AG10803 (cell line): ENCODE results near the gene SLC38A5.

Source experiments
- DNase-seq: peaks from one replicate; pipeline ENCODE4 v3.0.0; 2010; ENCODE audit warnings: low read depth
- H3K4me3 ChIP-seq: 2 replicates; pipeline ENCODE4 v1.5.1; 2011; ENCODE audit warnings: mild to moderate bottlenecking, low read length, control low read depth
- CTCF ChIP-seq: conservative IDR thresholded peaks from 2 replicates; pipeline ENCODE4 v1.5.1; 2011; ENCODE audit warnings: mild to moderate bottlenecking, low read length, control low read depth, inconsistent platforms

SLC38A5 gene

GRCh38 chrX:48470833-48471118 is 716 bp upstream of the SLC38A5 start:
- DNase-seq = no peak
- TF ChIP-seq CTCF = no peak

GRCh38 chrX:48468693-48469691 is 1.1 kb downstream of the SLC38A5 start:
- DNase-seq = no peak
- TF ChIP-seq CTCF = peak; percentile 11; the same call in 1 of the 2 replicates
- peak overlapping the region; percentile 55 for H3K4me3 ChIP-seq

More at GRCh38 chrX:48470833-48471118, 716 bp upstream of the SLC38A5 start:
- H3K4me3 ChIP-seq = no peak overlapping the region

GRCh38 chrX:48468247-48468671 is 1.8 kb downstream of the SLC38A5 start:
- H3K4me3 ChIP-seq = peak overlapping the region; percentile 55
- TF ChIP-seq CTCF = no peak
- DNase-seq = no peak

GRCh38 chrX:48467281-48467761 is 2.7 kb downstream of the SLC38A5 start:
- no peak for TF ChIP-seq CTCF
- DNase-seq = no peak
- peak overlapping the region; percentile 55 for H3K4me3 ChIP-seq

- no peak for DNase-seq
- H3K4me3 ChIP-seq = peak overlapping the region; percentile 9; the same call in 1 of the 2 replicates
- peak; percentile 21 for TF ChIP-seq CTCF
Observed at GRCh38 chrX:48466696-48467095, 3.4 kb downstream of the SLC38A5 start.

GRCh38 chrX:48465336-48465933 is 4.6 kb downstream of the SLC38A5 start:
- no peak for TF ChIP-seq CTCF
- peak overlapping the region; percentile 37 for H3K4me3 ChIP-seq
- DNase-seq = peak; percentile 96
